ENCODE measurements around the gene MAMDC2.
"Not testable (repeated sequence)": the region's sequence is repeated elsewhere in the genome, so short reads cannot be mapped to it uniquely, and the experiment has no call there.

Gene MAMDC2

GRCh38 chr9:70217029-70217428 is 173.4 kb downstream of the MAMDC2 start:
- no peak for DNase-seq

GRCh38 chr9:70218767-70219166 is 175.1 kb downstream of the MAMDC2 start:
- no peak for DNase-seq

GRCh38 chr9:70220216-70220615 is 176.6 kb downstream of the MAMDC2 start:
- DNase-seq: no peak

- no peak for DNase-seq
Measured at GRCh38 chr9:70222354-70222753, 178.7 kb downstream of the MAMDC2 start.

- no peak for DNase-seq
Measured at GRCh38 chr9:70228118-70228517, 184.5 kb downstream of the MAMDC2 start.

- no peak for DNase-seq
Measured at GRCh38 chr9:70228611-70229010, 185.0 kb downstream of the MAMDC2 start.

- DNase-seq: no peak
Measured at GRCh38 chr9:70229026-70229425, 185.4 kb downstream of the MAMDC2 start.

- DNase-seq: no peak
Measured at GRCh38 chr9:70229579-70229978, 185.9 kb downstream of the MAMDC2 start.

GRCh38 chr9:70232476-70232875 is 188.8 kb downstream of the MAMDC2 start:
- no peak for DNase-seq

- DNase-seq: not testable (repeated sequence)
Measured at GRCh38 chr9:70234208-70234607, 190.6 kb downstream of the MAMDC2 start.

GRCh38 chr9:70245952-70246351 is 202.3 kb downstream of the MAMDC2 start:
- not testable (repeated sequence) for DNase-seq

- DNase-seq: no peak
Measured at GRCh38 chr9:70250221-70250620, 206.6 kb downstream of the MAMDC2 start.

GRCh38 chr9:70255486-70255885 is 211.8 kb downstream of the MAMDC2 start:
- no peak for DNase-seq

GRCh38 chr9:70256123-70256551 is 212.5 kb downstream of the MAMDC2 start:
- no peak for DNase-seq

GRCh38 chr9:70257502-70257901 is 213.9 kb downstream of the MAMDC2 start:
- no peak for DNase-seq

- DNase-seq: no peak
Measured at GRCh38 chr9:70257991-70258691, 214.5 kb downstream of the MAMDC2 start.

- peak; percentile 5 for DNase-seq
Measured at GRCh38 chr9:70258692-70259511, 215.3 kb downstream of the MAMDC2 start, which contains the start of gene SMC5. SMC5 (plus strand) TSS chr9:70258978; CDS start chr9:70259079, 101 bp downstream.

- no peak for DNase-seq
Measured at GRCh38 chr9:70259512-70259802, 215.8 kb downstream of the MAMDC2 start.

- no peak for DNase-seq
Measured at GRCh38 chr9:70260007-70260443, 216.4 kb downstream of the MAMDC2 start.

GRCh38 chr9:70260606-70261005 is 217.0 kb downstream of the MAMDC2 start:
- no peak for DNase-seq

- DNase-seq: no peak
Measured at GRCh38 chr9:70261131-70261870, 217.7 kb downstream of the MAMDC2 start.

- no peak for DNase-seq
Measured at GRCh38 chr9:70262366-70262765, 218.7 kb downstream of the MAMDC2 start.

GRCh38 chr9:70262948-70263347 is 219.3 kb downstream of the MAMDC2 start:
- DNase-seq: no peak

- no peak for DNase-seq
Measured at GRCh38 chr9:70263421-70263820, 219.8 kb downstream of the MAMDC2 start.

All from NCI-H187 treated with DMSO at 0.1 percent for 48 hours (cell line).